IPS DF 6.9 (cell line): ENCODE data around the gene PALLD.
"Not testable (repeated sequence)": the region's sequence is repeated elsewhere in the genome, so short reads cannot be mapped to it uniquely, and the experiment has no call there.

Experiments used
- DNase-seq: peaks from one replicate; pipeline ENCODE4 v3.0.0-alpha.2; 2013; ENCODE audit warnings: low read depth, low spot score
- H3K27ac ChIP-seq: one replicate; pipeline ENCODE4 v1.5.1; 2013; ENCODE audit warnings: low read length, control low read depth
- H3K27me3 ChIP-seq: 2 replicates; pipeline ENCODE4 v1.6.1; 2013; ENCODE audit warnings: mild to moderate bottlenecking, low read length; ENCODE audit not compliant: control insufficient read depth, insufficient read depth
- H3K36me3 ChIP-seq: 2 replicates; pipeline ENCODE4 v1.6.1; 2013; ENCODE audit warnings: low read length; ENCODE audit not compliant: control insufficient read depth, insufficient read depth
- H3K4me1 ChIP-seq: 2 replicates; pipeline ENCODE4 v1.6.1; 2013; ENCODE audit warnings: low read length; ENCODE audit not compliant: control insufficient read depth, insufficient read depth
- H3K4me3 ChIP-seq: 2 replicates; pipeline ENCODE4 v1.5.1; 2013; ENCODE audit warnings: mild to moderate bottlenecking, low read length
- H3K9me3 ChIP-seq: 2 replicates; pipeline ENCODE4 v1.6.1; 2013; ENCODE audit warnings: low read length, inconsistent platforms; ENCODE audit not compliant: control insufficient read depth, insufficient read depth
- WGBS: extraction: QIAGEN DNeasy Blood & Tissue Kit; methylation state at CpG from one replicate; pipeline ENCODE4 v1.1.7; 2013; ENCODE audit warnings: mixed read lengths, missing lambda C conversion rate; ENCODE audit not compliant: insufficient read length, insufficient coverage; 5-methylcytosine and 5-hydroxymethylcytosine counted together

PALLD gene

GRCh38 chr4:168701061-168701460 is 204.2 kb downstream of the PALLD start:
- Histone ChIP-seq H3K27me3 (no peaks in the 10 kb centered on the region), H3K36me3 (no peaks in the 10 kb centered on the region), H3K27ac (no peak overlapping the region), H3K4me3 (no peak overlapping the region), H3K4me1 (no peaks in the 10 kb centered on the region), H3K9me3 (no peaks in the 10 kb centered on the region)
- DNase-seq = no peak
- no CpG with 5 or more reads among the region's 3 CpGs for WGBS

GRCh38 chr4:168702581-168703087 is 205.8 kb downstream of the PALLD start:
- H3K27me3 ChIP-seq, H3K4me1 ChIP-seq, H3K4me3 ChIP-seq, H3K27ac ChIP-seq, DNase-seq, H3K9me3 ChIP-seq, H3K36me3 ChIP-seq: not testable (repeated sequence)
- no CpG with 5 or more reads among the region's 4 CpGs for WGBS

- no peaks in the 10 kb centered on the region for H3K27me3 ChIP-seq
- no peaks in the 10 kb centered on the region for H3K4me1 ChIP-seq
- H3K4me3 ChIP-seq = no peak overlapping the region
- DNase-seq = no peak
- no peaks in the 10 kb centered on the region for H3K36me3 ChIP-seq
- no peaks in the 10 kb centered on the region for H3K9me3 ChIP-seq
- H3K27ac ChIP-seq = no peak overlapping the region
- WGBS = no CpG with 5 or more reads among the region's 2 CpGs
Observed at GRCh38 chr4:168705121-168705520, 208.3 kb downstream of the PALLD start.

GRCh38 chr4:168707205-168707604 is 210.4 kb downstream of the PALLD start:
- no peaks in the 10 kb centered on the region for H3K36me3 ChIP-seq
- no peak overlapping the region for H3K27ac ChIP-seq
- no peaks in the 10 kb centered on the region for H3K4me1 ChIP-seq
- no CpG with 5 or more reads among the region's 4 CpGs for WGBS
- H3K27me3 ChIP-seq = no peaks in the 10 kb centered on the region
- H3K9me3 ChIP-seq = no peaks in the 10 kb centered on the region
- no peak for DNase-seq
- H3K4me3 ChIP-seq = no peak overlapping the region

- DNase-seq = no peak
- H3K36me3 ChIP-seq = no peaks in the 10 kb centered on the region
- no peaks in the 10 kb centered on the region for H3K9me3 ChIP-seq
- no peak overlapping the region for H3K4me3 ChIP-seq
- H3K27ac ChIP-seq = no peak overlapping the region
- no CpG with 5 or more reads among the region's 4 CpGs for WGBS
- H3K4me1 ChIP-seq = no peaks in the 10 kb centered on the region
- no peaks in the 10 kb centered on the region for H3K27me3 ChIP-seq
Observed at GRCh38 chr4:168708108-168708507, 211.3 kb downstream of the PALLD start.

- H3K27ac ChIP-seq = no peak overlapping the region
- WGBS = no CpG with 5 or more reads among the region's 3 CpGs
- DNase-seq = peak; percentile 22
Observed at GRCh38 chr4:168710353-168710946, 213.6 kb downstream of the PALLD start.

GRCh38 chr4:168711197-168712140 is 214.6 kb downstream of the PALLD start:
- Histone ChIP-seq H3K36me3 (no peaks in the 10 kb centered on the region), H3K27me3 (peaks cover 2% of the 10 kb centered on the region; the same call in 1 of the 2 replicates), H3K4me1 (no peaks in the 10 kb centered on the region), H3K4me3 (no peak overlapping the region), H3K27ac (no peak overlapping the region), H3K9me3 (no peaks in the 10 kb centered on the region)
- WGBS = no CpG with 5 or more reads among the region's 11 CpGs
- no peak for DNase-seq

More at GRCh38 chr4:168710353-168710946, 213.6 kb downstream of the PALLD start:
- Histone ChIP-seq H3K4me1 (no peaks in the 10 kb centered on the region), H3K4me3 (no peak overlapping the region), H3K9me3 (no peaks in the 10 kb centered on the region), H3K27me3 (peaks cover 2% of the 10 kb centered on the region; the same call in 1 of the 2 replicates), H3K36me3 (no peaks in the 10 kb centered on the region)

- no peak overlapping the region for H3K4me3 ChIP-seq
- no CpG with 5 or more reads among the region's 4 CpGs for WGBS
- no peaks in the 10 kb centered on the region for H3K9me3 ChIP-seq
Observed at GRCh38 chr4:168712316-168712890, 215.6 kb downstream of the PALLD start.

GRCh38 chr4:168713253-168713652 is 216.4 kb downstream of the PALLD start:
- no peak for DNase-seq
- no peaks in the 10 kb centered on the region for H3K4me1 ChIP-seq
- H3K36me3 ChIP-seq = no peaks in the 10 kb centered on the region
- peaks cover 2% of the 10 kb centered on the region; the same call in 1 of the 2 replicates for H3K27me3 ChIP-seq
- WGBS = no CpG with 5 or more reads among the region's 2 CpGs
- no peak overlapping the region for H3K27ac ChIP-seq
- no peak overlapping the region for H3K4me3 ChIP-seq
- H3K9me3 ChIP-seq = no peaks in the 10 kb centered on the region

More at GRCh38 chr4:168712316-168712890, 215.6 kb downstream of the PALLD start:
- Histone ChIP-seq H3K4me1 (no peaks in the 10 kb centered on the region), H3K27me3 (peaks cover 2% of the 10 kb centered on the region; the same call in 1 of the 2 replicates), H3K36me3 (no peaks in the 10 kb centered on the region), H3K27ac (no peak overlapping the region)
- DNase-seq = no peak

- no CpG with 5 or more reads among the region's 7 CpGs for WGBS
- H3K9me3 ChIP-seq = no peaks in the 10 kb centered on the region
- no peaks in the 10 kb centered on the region for H3K36me3 ChIP-seq
- no peak overlapping the region for H3K4me3 ChIP-seq
- DNase-seq = no peak
- no peaks in the 10 kb centered on the region for H3K4me1 ChIP-seq
- peaks cover 2% of the 10 kb centered on the region; the same call in 1 of the 2 replicates for H3K27me3 ChIP-seq
- H3K27ac ChIP-seq = no peak overlapping the region
Observed at GRCh38 chr4:168715896-168716295, 219.0 kb downstream of the PALLD start.
